Peyer's patch (tissue), 4 donors: Measurements from ENCODE around the gene AOC1.

ENCODE experiments used
- POLR2A ChIP-seq, 2 donors: fragments of 450-650 bp; IDR thresholded peaks; one replicate each; pipeline ENCODE4 v1.5.1; 2017; ENCODE audit warnings: antibody characterized with exemption in 2 of 2, mild to moderate bottlenecking in 2 of 2, moderate library complexity in 2 of 2
- TF ChIP-seq, protein P1 (sequence below), 6 experiments: fragments of 450-650 bp in 4 of 6; fragments of 200-600 bp in 2 of 6; sonication (generic) in 1 of 6; IDR thresholded peaks; one replicate each; pipeline ENCODE4 v1.5.1; 2017 to 2019; ENCODE audit warnings: antibody characterized with exemption in 6 of 6, mild to moderate bottlenecking in 3 of 6, moderate library complexity in 1 of 6

GRCh38 chr7:150835702-150836280, 16.5 kb upstream of the AOC1 start:
- TF ChIP-seq, protein P1, sequence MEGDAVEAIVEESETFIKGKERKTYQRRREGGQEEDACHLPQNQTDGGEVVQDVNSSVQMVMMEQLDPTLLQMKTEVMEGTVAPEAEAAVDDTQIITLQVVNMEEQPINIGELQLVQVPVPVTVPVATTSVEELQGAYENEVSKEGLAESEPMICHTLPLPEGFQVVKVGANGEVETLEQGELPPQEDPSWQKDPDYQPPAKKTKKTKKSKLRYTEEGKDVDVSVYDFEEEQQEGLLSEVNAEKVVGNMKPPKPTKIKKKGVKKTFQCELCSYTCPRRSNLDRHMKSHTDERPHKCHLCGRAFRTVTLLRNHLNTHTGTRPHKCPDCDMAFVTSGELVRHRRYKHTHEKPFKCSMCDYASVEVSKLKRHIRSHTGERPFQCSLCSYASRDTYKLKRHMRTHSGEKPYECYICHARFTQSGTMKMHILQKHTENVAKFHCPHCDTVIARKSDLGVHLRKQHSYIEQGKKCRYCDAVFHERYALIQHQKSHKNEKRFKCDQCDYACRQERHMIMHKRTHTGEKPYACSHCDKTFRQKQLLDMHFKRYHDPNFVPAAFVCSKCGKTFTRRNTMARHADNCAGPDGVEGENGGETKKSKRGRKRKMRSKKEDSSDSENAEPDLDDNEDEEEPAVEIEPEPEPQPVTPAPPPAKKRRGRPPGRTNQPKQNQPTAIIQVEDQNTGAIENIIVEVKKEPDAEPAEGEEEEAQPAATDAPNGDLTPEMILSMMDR (IDR thresholded peaks at IDR 0.05), result no peak
- TF ChIP-seq POLR2A (IDR thresholded peaks at IDR 0.05), result no peak
